ENCODE results near the gene TEAD1. TPM values are rescaled to one million over a fixed set of nuclear protein-coding genes. Genes with fewer than 3 reads are reported as not detected.

TEAD1 gene
- total and polyA plus RNA-seq, 2 donors (not counting 3 experiments of a cell fraction or from before 2014, with no cell fraction given): 15.3 to 49.0 TPM

GRCh38 chr11:12943311-12943710 is 269.1 kb downstream of the TEAD1 start:
- Histone ChIP-seq H3K9me3 (replicated peaks; ENCODE audit: control insufficient read depth, insufficient read depth, low read length) (no peaks in the 10 kb centered on the region), H3K9me1 (replicated peaks; ENCODE audit: control insufficient read depth, extremely low read depth, insufficient read depth, low read length) (no peaks in the 10 kb centered on the region), H3K4me1 (ENCODE audit: control insufficient read depth, extremely low read depth, insufficient read depth, low read length) (no peaks in the 10 kb centered on the region), H3K79me2 (ENCODE audit: control insufficient read depth, insufficient read depth, low read length) (no peaks in the 10 kb centered on the region), H3K9ac (replicated peaks; ENCODE audit: extremely low read depth, insufficient read depth, low read length) (no peak overlapping the region), H3K4me3 (replicated peaks in 1 of 3; ENCODE audit: insufficient read depth in 1 of 3, low read depth in 1 of 3, low read length in 3 of 3) (no peak overlapping the region), H3K27ac (ENCODE audit: insufficient read depth, low read depth, low read length) (no peak overlapping the region), H4K20me1 (replicated peaks; ENCODE audit: control insufficient read depth, extremely low read depth, insufficient read depth, low read length) (no peaks in the 10 kb centered on the region), H2AFZ (ENCODE audit: low read depth, low read length) (no peak overlapping the region), H3K27me3 (ENCODE audit: control insufficient read depth in 2 of 2, insufficient read depth in 2 of 2, low read length in 2 of 2) (no peaks in the 10 kb centered on the region), H3K36me3 (ENCODE audit: control insufficient read depth in 2 of 2, extremely low read depth in 1 of 2, insufficient read depth in 2 of 2, low read length in 2 of 2) (peaks cover 4% of the 10 kb centered on the region in 2 experiments), H3K4me2 (ENCODE audit: insufficient read depth, low read length) (no peak overlapping the region)
- POLR2A ChIA-PET: no interaction called here
- TF ChIP-seq CTCF (IDR thresholded peaks at IDR 0.05; ENCODE audit: extremely low read depth in 1 of 2, insufficient read depth in 1 of 2, low read depth in 1 of 2, low read length in 2 of 2) (no peak), MYC (IDR thresholded peaks at IDR 0.05; ENCODE audit: low read depth, low read length) (no peak), POLR2AphosphoS5 (IDR thresholded peaks at IDR 0.05; ENCODE audit: insufficient read depth, low read depth, low read length) (no peak), EZH2 (IDR thresholded peaks at IDR 0.05; ENCODE audit: borderline replicate concordance, low read depth, low read length, severe bottlenecking) (no peak), JUN (IDR thresholded peaks at IDR 0.05; ENCODE audit: borderline replicate concordance, insufficient read depth, insufficient read length, low read depth) (no peak), POLR2A (IDR thresholded peaks at IDR 0.05; ENCODE audit: low read depth, low read length) (no peak), GATA2 (IDR thresholded peaks at IDR 0.05; ENCODE audit: insufficient read depth, insufficient read length, low read depth, low read length) (no peak), FOS (IDR thresholded peaks at IDR 0.05; ENCODE audit: borderline replicate concordance, insufficient read depth, low read length) (no peak), MAX (IDR thresholded peaks at IDR 0.05; ENCODE audit: insufficient read depth, insufficient read length) (no peak)
- intact Hi-C loops (cut with micrococcal nuclease) (no loop called here), dilution Hi-C loops (cut with MboI; ENCODE audit: extremely low pct_ligation_motif_present, low sequenced_read_pairs) (no loop called here)
- no TSS peak for BruUV-seq (replicated peaks)
- CTCF ChIA-PET: no interaction called here
- no peak for DNase-seq (ENCODE audit: low read depth, low spot score)
- no peak for FAIRE-seq
